HepG2 (cell line): Measurements from ENCODE around the gene CFTR. TPM values are rescaled to one million over a fixed set of nuclear protein-coding genes. Genes with fewer than 3 reads are reported as not detected.

Source experiments
- ATAC-seq: fragments of 200-7000 bp; cut with Tn5 transposase; 3 replicates; pipeline ENCODE4 v1.9.1; 2020; ENCODE audit warnings: mild to moderate bottlenecking, moderate library complexity
- BruUV-seq: library from RNA; stranded (reverse); fragments of 400-500 nt; replicated peaks from 2 replicates; lab custom pipeline; 2021; lab: Mats Ljungman, UMichigan
- CTCF ChIA-PET: fragments of 300-600 bp; formaldehyde crosslinking; extraction: SDS; loops from one replicate; lab custom pipeline; 2021; ENCODE audit warnings: low total read pairs, inconsistent platforms, low intra/inter-chr PET ratio; lab: Yijun Ruan, JAX
- POLR2A ChIA-PET: fragments of 350-600 bp; sonication (Branson Sonifier 250); formaldehyde crosslinking; loops from one replicate; lab custom pipeline; 2020; ENCODE audit warnings: antibody characterized with exemption, inconsistent platforms; lab: Yijun Ruan, JAX
- DNase-seq: peaks from one replicate; pipeline ENCODE4 v3.0.0-alpha.2; 2015; ENCODE audit warnings: low spot score
- FAIRE-seq: peaks from 3 replicates; lab custom pipeline; 2011; peaks lifted over from hg19 to GRCh38; lab: Jason Lieb, UNC
- H2AFZ ChIP-seq: one replicate; pipeline ENCODE4 v1.6.1; 2011; ENCODE audit warnings: low read length, inconsistent platforms
- H3K27ac ChIP-seq: fragments of 300-600 bp; 3 replicates; pipeline ENCODE4 v1.8.0; 2011; ENCODE audit warnings: mixed run types, mild to moderate bottlenecking, mixed read lengths, low read length, inconsistent platforms; ENCODE audit not compliant: insufficient read depth; ENCODE audit errors: extremely low read length
- H3K27me3 ChIP-seq, 2 experiments: fragments of 200-600 bp in 1 of 2; 2 replicates in 1 of 2; 3 replicates in 1 of 2; pipeline versions ENCODE4 v1.6.0 to v1.8.0; 2011; ENCODE audit warnings: low read length in 2 of 2, mild to moderate bottlenecking in 2 of 2, moderate library complexity in 2 of 2, inconsistent platforms in 1 of 2; ENCODE audit not compliant: insufficient read depth in 2 of 2, control insufficient read depth in 1 of 2
- H3K36me3 ChIP-seq, 2 experiments: fragments of 200-600 bp in 1 of 2; replicated peaks in 1 of 2; 2 replicates in 1 of 2; 3 replicates in 1 of 2; pipeline versions ENCODE4 v1.5.1 to v1.8.0; 2011; ENCODE audit warnings: low read length in 2 of 2, inconsistent platforms in 1 of 2; ENCODE audit not compliant: insufficient read depth in 2 of 2, control insufficient read depth in 1 of 2
- H3K4me1 ChIP-seq: 2 replicates; pipeline ENCODE4 v1.5.1; 2012; ENCODE audit warnings: low read length, inconsistent platforms; ENCODE audit not compliant: insufficient read depth
- H3K4me2 ChIP-seq: 2 replicates; pipeline ENCODE4 v1.6.0; 2011; ENCODE audit warnings: low read depth, low read length, inconsistent platforms
- H3K4me3 ChIP-seq, 3 experiments: fragments of 200-600 bp in 1 of 3; sonication (generic), shearing (Covaris generic) in 1 of 3; replicated peaks in 1 of 3; 2 replicates each; pipeline ENCODE4 v1.5.1; 2011 to 2016; ENCODE audit warnings: low read length in 3 of 3, inconsistent platforms in 2 of 3, low read depth in 2 of 3, mild to moderate bottlenecking in 2 of 3, control low read depth in 1 of 3, mixed read lengths in 1 of 3; ENCODE audit not compliant: insufficient read depth in 1 of 3
- H3K79me2 ChIP-seq: one replicate; pipeline ENCODE4 v1.6.1; 2011; ENCODE audit warnings: low read length, inconsistent platforms; ENCODE audit not compliant: insufficient read depth
- H3K9ac ChIP-seq: 2 replicates; pipeline ENCODE4 v1.6.0; 2011; ENCODE audit warnings: mild to moderate bottlenecking, low read depth, low read length, inconsistent platforms; ENCODE audit not compliant: insufficient read depth
- H3K9me3 ChIP-seq: 2 replicates; pipeline ENCODE4 v1.5.1; 2012; ENCODE audit warnings: mild to moderate bottlenecking, low read length
- H4K20me1 ChIP-seq: 2 replicates; pipeline ENCODE4 v1.6.0; 2011; ENCODE audit warnings: inconsistent platforms, mild to moderate bottlenecking, low read length, moderate library complexity; ENCODE audit not compliant: insufficient read depth
- ARNTL ChIP-seq: sonication (generic); formaldehyde crosslinking; IDR thresholded peaks from 2 replicates; pipeline ENCODE4 v1.4.0; 2020; ENCODE audit warnings: mild to moderate bottlenecking, missing genetic modification reagents
- ATM ChIP-seq: fragments of 450-650 bp; IDR thresholded peaks from 2 replicates; pipeline ENCODE4 v1.7.1; 2017; ENCODE audit warnings: mild to moderate bottlenecking, borderline replicate concordance
- CBFB ChIP-seq: sonication (generic); formaldehyde crosslinking; IDR thresholded peaks from 2 replicates; pipeline ENCODE4 v1.4.0; 2020; ENCODE audit warnings: missing genetic modification reagents
- HMGA1 ChIP-seq: sonication (generic); formaldehyde crosslinking; conservative IDR thresholded peaks from 2 replicates; pipeline ENCODE4 v1.4.0; 2020; ENCODE audit warnings: missing genetic modification reagents
- RFXANK ChIP-seq: IDR thresholded peaks from 2 replicates; pipeline ENCODE4 v1.6.1; 2016
- SP1 ChIP-seq, 2 experiments: fragments of 450-650 bp in 1 of 2; sonication (generic) in 1 of 2; formaldehyde crosslinking in 1 of 2; IDR thresholded peaks; 2 replicates each; pipeline versions ENCODE4 v1.4.0 to v1.6.1; 2016 to 2020; ENCODE audit warnings: missing genetic modification reagents in 1 of 2
- ZFP1 ChIP-seq: IDR thresholded peaks from 2 replicates; pipeline ENCODE4 v1.6.1; 2016
- ZNF770 ChIP-seq: sonication (generic); formaldehyde crosslinking; IDR thresholded peaks from 2 replicates; pipeline ENCODE4 v1.5.0; 2020; ENCODE audit warnings: mild to moderate bottlenecking, missing genetic modification reagents
- WGBS: methylation state at CpG from one replicate; pipeline ENCODE4 v1.1.6; 2017; ENCODE audit warnings: low lambda C conversion rate; 5-methylcytosine and 5-hydroxymethylcytosine counted together
- in situ Hi-C: cut with HindIII; loops from 2 replicates; pipeline ENCODE4 v1.10.0; 2017; ENCODE audit warnings: low pct_unique_long_range_greater_than_20kb; ENCODE audit not compliant: extremely low pct_ligation_motif_present
- intact Hi-C: fragments of 100-400 bp; cut with micrococcal nuclease; formaldehyde crosslinking; loops from one replicate; pipeline ENCODE4 v1.10.0; 2022; ENCODE audit not compliant: unreplicated experiment
- polyA plus RNA-seq, 8 experiments: library from polyadenylated mRNA; depleted of rRNA in 3 of 8; stranded (reverse) in 7 of 8; unstranded in 1 of 8; fragments of >200 nt; fragmentation: Illumina TruSeq in 4 of 8; extraction: Trizol in 4 of 8; gene quantifications; 2 replicates each; pipeline versions ENCODE4 v1.2.1 to v1.2.3, GENCODE V29; 2011 to 2016; ENCODE audit warnings: low read depth in 4 of 8, missing spikeins in 1 of 8, mixed read lengths in 1 of 8; ENCODE audit not compliant: insufficient read depth in 1 of 8
- total RNA-seq, 5 experiments: library from RNA; depleted of rRNA; stranded (reverse); fragments of >200 nt; fragmentation: Illumina TruSeq; extraction: Trizol; gene quantifications; 2 replicates each; pipeline ENCODE4 v1.2.3, GENCODE V29; 2016; ENCODE audit warnings: low read depth in 1 of 5
- TF ChIP-seq, protein P1 (sequence below): sonication (generic); formaldehyde crosslinking; IDR thresholded peaks from 2 replicates; pipeline ENCODE4 v1.4.0; 2020; ENCODE audit warnings: mild to moderate bottlenecking, missing genetic modification reagents

CFTR gene
- total and polyA plus RNA-seq, 2 of the 13 experiments (the other 11 are each of a cell fraction or from before 2014, with no cell fraction given), result not detected

GRCh38 chr7:117538053-117538452 is 58.2 kb downstream of the CFTR start:
- Histone ChIP-seq H3K27ac (no peak overlapping the region), H3K79me2 (no peaks in the 10 kb centered on the region), H2AFZ (no peak overlapping the region), H3K4me3 (no peak overlapping the region), H3K9ac (no peak overlapping the region), H3K36me3 (no peaks in the 10 kb centered on the region), H4K20me1 (no peaks in the 10 kb centered on the region), H3K4me2 (no peak overlapping the region), H3K27me3 (no peaks in the 10 kb centered on the region), H3K9me3 (no peaks in the 10 kb centered on the region), H3K4me1 (no peaks in the 10 kb centered on the region)
- FAIRE-seq, result no peak
- no peak for ATAC-seq
- DNase-seq, result no peak
- WGBS, result 0% methylated on average over 2 of the region's 2 CpGs
- ChIA-PET POLR2A (no interaction called here), CTCF (no interaction called here)
- intact Hi-C loops, result no loop called here
- TF ChIP-seq HMGA1 (CRISPR knock-in tag), result no peak
- TF ChIP-seq ZNF770, result no peak
- TF ChIP-seq SP1 (IDR thresholded peaks at IDR 0.05), result no peak
- TF ChIP-seq SP1 (CRISPR knock-in tag; IDR thresholded peaks at IDR 0.05), result no peak
- TF ChIP-seq RFXANK, result no peak
- TF ChIP-seq ZFP1 (CRISPR knock-in tag), result no peak
- TF ChIP-seq ATM, result no peak
- TF ChIP-seq CBFB (CRISPR knock-in tag), result no peak
- TF ChIP-seq, protein P1, sequence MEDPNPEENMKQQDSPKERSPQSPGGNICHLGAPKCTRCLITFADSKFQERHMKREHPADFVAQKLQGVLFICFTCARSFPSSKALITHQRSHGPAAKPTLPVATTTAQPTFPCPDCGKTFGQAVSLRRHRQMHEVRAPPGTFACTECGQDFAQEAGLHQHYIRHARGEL (CRISPR knock-in tag), result no peak
- no peak for TF ChIP-seq ARNTL (CRISPR knock-in tag)
- in situ Hi-C loops, result no loop called here
- BruUV-seq, result no TSS peak
